HCT116 (cell line): ENCODE results near the gene RIMBP2. TPM values are rescaled to one million over a fixed set of nuclear protein-coding genes. Genes with fewer than 3 reads are reported as not detected.

Experiments
- ATAC-seq: fragments of 200-7000 bp; cut with Tn5 transposase; 2 replicates; pipeline ENCODE4 v1.9.1; 2020; ENCODE audit warnings: mild to moderate bottlenecking, moderate library complexity
- BruUV-seq: library from RNA; stranded (reverse); fragments of 400-500 nt; replicated peaks from 2 replicates; lab custom pipeline; 2021; lab: Mats Ljungman, UMichigan
- CTCF ChIA-PET: fragments of 300-600 bp; sonication (Branson Sonifier 250); formaldehyde crosslinking; loops from one replicate; lab custom pipeline; 2021; ENCODE audit warnings: antibody characterized with exemption; lab: Charles Lee
- POLR2A ChIA-PET: fragments of 300-600, 350-600 bp; sonication (Branson Sonifier 250); formaldehyde crosslinking; loops from one replicate; lab custom pipeline; 2021; ENCODE audit warnings: antibody characterized with exemption; lab: Charles Lee
- RAD21 ChIA-PET, 2 experiments: fragments of 300-600 bp; sonication (Branson Sonifier 250); formaldehyde crosslinking; loops; one replicate each; lab custom pipeline; 2023; ENCODE audit warnings: low total read pairs in 2 of 2; ENCODE audit not compliant: uncharacterized antibody in 2 of 2, unreplicated experiment in 2 of 2, low non-redundant PET in 1 of 2; lab: Charles Lee
- DNase-seq: peaks from one replicate; pipeline ENCODE4 v3.0.0-alpha.2; 2010; ENCODE audit warnings: low read depth, low spot score
- H2AFZ ChIP-seq: fragments of 200-600 bp; shearing (Covaris generic), sonication (generic); 2 replicates; pipeline ENCODE4 v1.6.1; 2017; ENCODE audit warnings: low read depth, mixed run types, mixed read lengths, antibody characterized with exemption, low read length; ENCODE audit not compliant: poor library complexity, severe bottlenecking
- H3K27ac ChIP-seq: 2 replicates; pipeline ENCODE4 v1.5.1; 2012; ENCODE audit warnings: low read depth, low read length
- H3K27me3 ChIP-seq: fragments of 200-600 bp; sonication (generic); 2 replicates; pipeline ENCODE4 v1.6.1; 2016; ENCODE audit warnings: mixed run types, low read length, mixed read lengths; ENCODE audit not compliant: insufficient read depth
- H3K36me3 ChIP-seq, 2 experiments: fragments of 200-500 bp in 1 of 2; fragments of 200-600 bp in 1 of 2; sonication (Bioruptor generic) in 1 of 2; sonication (generic) in 1 of 2; 2 replicates each; pipeline versions ENCODE4 v1.5.1 to v1.6.1; 2014 to 2016; ENCODE audit warnings: low read length in 2 of 2, inconsistent platforms in 1 of 2, mixed read lengths in 1 of 2, mixed run types in 1 of 2; ENCODE audit not compliant: insufficient read depth in 2 of 2, control insufficient read depth in 1 of 2
- H3K4me1 ChIP-seq, 2 experiments: fragments of 200-600 bp in 1 of 2; sonication (generic) in 1 of 2; 2 replicates each; pipeline versions ENCODE4 v1.5.1 to v1.6.1; 2012 to 2017; ENCODE audit warnings: low read length in 2 of 2, inconsistent platforms in 1 of 2, mild to moderate bottlenecking in 1 of 2, mixed read lengths in 1 of 2, mixed run types in 1 of 2, moderate library complexity in 1 of 2; ENCODE audit not compliant: insufficient read depth in 2 of 2, control insufficient read depth in 1 of 2
- H3K4me2 ChIP-seq: fragments of 200-600 bp; sonication (generic); 2 replicates; pipeline ENCODE4 v1.6.1; 2017; ENCODE audit warnings: mixed run types, low read length, mixed read lengths
- H3K4me3 ChIP-seq, 2 experiments: fragments of 200-600 bp in 1 of 2; sonication (generic) in 1 of 2; replicated peaks in 1 of 2; 2 replicates each; pipeline ENCODE4 v1.5.1; 2011 to 2016; ENCODE audit warnings: low read length in 2 of 2, control low read depth in 1 of 2, low read depth in 1 of 2, mild to moderate bottlenecking in 1 of 2, mixed read lengths in 1 of 2, mixed run types in 1 of 2
- H3K79me2 ChIP-seq: fragments of 200-600 bp; sonication (generic); 2 replicates; pipeline ENCODE4 v1.6.1; 2017; ENCODE audit warnings: mild to moderate bottlenecking, mixed run types, low read length, moderate library complexity, mixed read lengths; ENCODE audit not compliant: insufficient read depth
- H3K9ac ChIP-seq: fragments of 200-600 bp; sonication (generic); 2 replicates; pipeline ENCODE4 v1.6.1; 2016; ENCODE audit warnings: low read length, mixed read lengths
- H3K9me2 ChIP-seq: fragments of 200-600 bp; sonication (generic), shearing (Covaris generic); 2 replicates; pipeline ENCODE4 v1.6.1; 2017; ENCODE audit warnings: mixed run types, mild to moderate bottlenecking, moderate library complexity; ENCODE audit not compliant: insufficient read depth
- H3K9me3 ChIP-seq, 2 experiments: fragments of 200-500 bp in 1 of 2; fragments of 200-600 bp in 1 of 2; sonication (Bioruptor generic) in 1 of 2; sonication (generic) in 1 of 2; 2 replicates each; pipeline ENCODE4 v1.6.1; 2014 to 2017; ENCODE audit warnings: low read length in 2 of 2, mixed read lengths in 2 of 2, inconsistent platforms in 1 of 2, low read depth in 1 of 2, mild to moderate bottlenecking in 1 of 2, mixed run types in 1 of 2, moderate library complexity in 1 of 2; ENCODE audit not compliant: control insufficient read depth in 1 of 2, insufficient read depth in 1 of 2
- H4K20me1 ChIP-seq: fragments of 200-600 bp; sonication (generic), shearing (Covaris generic); 2 replicates; pipeline ENCODE4 v1.6.1; 2017; ENCODE audit warnings: mixed run types, mild to moderate bottlenecking, moderate library complexity; ENCODE audit not compliant: insufficient read depth
- EGR1 ChIP-seq: IDR thresholded peaks from 2 replicates; pipeline ENCODE4 v1.6.1; 2012; ENCODE audit warnings: low read depth
- EZH2 ChIP-seq: fragments of 200-600 bp; sonication (generic); IDR thresholded peaks from 2 replicates; pipeline ENCODE4 v1.6.1; 2017; ENCODE audit warnings: antibody characterized with exemption, mixed run types
- EZH2phosphoT487 ChIP-seq: fragments of 200-600 bp; IDR thresholded peaks from 2 replicates; pipeline ENCODE4 v1.6.1; 2018; ENCODE audit warnings: antibody characterized with exemption, borderline replicate concordance
- JUND ChIP-seq: IDR thresholded peaks from 2 replicates; pipeline ENCODE4 v1.6.1; 2012
- POLR2AphosphoS5 ChIP-seq: IDR thresholded peaks from 2 replicates; pipeline ENCODE4 v1.6.1; 2011; ENCODE audit warnings: mild to moderate bottlenecking, low read depth, low read length, moderate library complexity
- SIN3A ChIP-seq: IDR thresholded peaks from 2 replicates; pipeline ENCODE4 v1.6.1; 2012; ENCODE audit warnings: low read depth
- SP1 ChIP-seq: IDR thresholded peaks from 2 replicates; pipeline ENCODE4 v1.6.1; 2012; ENCODE audit warnings: low read depth
- SRF ChIP-seq: IDR thresholded peaks from 2 replicates; pipeline ENCODE4 v1.6.1; 2012; ENCODE audit warnings: low read depth
- TCF7L2 ChIP-seq: IDR thresholded peaks from 2 replicates; pipeline ENCODE4 v1.7.0; 2011; ENCODE audit warnings: borderline replicate concordance, inconsistent platforms; ENCODE audit not compliant: insufficient read depth, insufficient read length; ENCODE audit errors: extremely low read depth
- YY1 ChIP-seq: IDR thresholded peaks from 2 replicates; pipeline ENCODE4 v1.6.1; 2011; ENCODE audit warnings: low read length, low read depth, moderate library complexity, mild to moderate bottlenecking; ENCODE audit not compliant: insufficient replicate concordance; ENCODE audit errors: extremely low read depth
- ZFX ChIP-seq: fragments of 450-650 bp; IDR thresholded peaks from 2 replicates; pipeline ENCODE4 v1.6.1; 2017
- intact Hi-C: fragments of 100-400 bp; cut with micrococcal nuclease; formaldehyde crosslinking; loops from 2 replicates; pipeline ENCODE4 v1.10.0; 2022
- total RNA-seq: library from RNA; stranded (reverse); gene quantifications from one replicate; pipeline ENCODE4 v1.2.1, GENCODE V29; 2021; ENCODE audit not compliant: unreplicated experiment
- TF ChIP-seq, protein P1 (sequence below): IDR thresholded peaks from 2 replicates; pipeline ENCODE4 v1.6.1; 2012; ENCODE audit warnings: low read depth
- TF ChIP-seq, protein P2 (sequence below): IDR thresholded peaks from 2 replicates; pipeline ENCODE4 v1.6.1; 2012
- TF ChIP-seq, protein P3 (sequence below), 3 experiments: fragments of 200-600 bp in 1 of 3; sonication (generic) in 1 of 3; IDR thresholded peaks in 2 of 3; conservative IDR thresholded peaks in 1 of 3; 2 replicates each; pipeline ENCODE4 v1.5.1; 2012 to 2017; ENCODE audit warnings: low read depth in 2 of 3, low read length in 2 of 3, antibody characterized with exemption in 1 of 3, borderline replicate concordance in 1 of 3, control low read depth in 1 of 3, mild to moderate bottlenecking in 1 of 3, mixed read lengths in 1 of 3, mixed run types in 1 of 3, moderate library complexity in 1 of 3; ENCODE audit not compliant: insufficient read depth in 1 of 3

The RIMBP2 gene
- total RNA-seq, 1 experiment from 2014 or later, result not detected

DNA sequence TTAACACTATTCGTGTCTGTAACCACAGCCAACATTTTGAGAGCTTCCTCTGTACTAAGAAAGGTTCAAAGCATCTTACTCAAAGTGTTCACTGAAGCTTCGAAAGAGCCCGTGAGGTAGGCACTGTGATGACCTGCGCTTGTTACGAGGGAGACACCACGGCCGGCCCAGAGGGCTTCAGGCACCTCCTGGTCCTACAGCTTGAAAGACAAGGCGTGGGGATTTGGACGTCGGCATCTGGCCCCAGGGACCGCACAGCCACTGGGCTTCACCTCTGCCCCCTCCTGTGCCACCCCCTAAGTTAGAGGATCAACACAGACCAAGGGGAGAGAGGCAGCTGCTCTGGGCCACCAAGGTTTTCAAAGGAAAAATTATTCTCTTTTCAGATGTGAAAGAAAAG lies 75.6 kb downstream of the RIMBP2 start:
- Histone ChIP-seq H3K9ac (no peak overlapping the region), H3K4me2 (no peak overlapping the region), H3K4me3 (no peak overlapping the region), H3K79me2 (no peaks in the 10 kb centered on the region), H3K36me3 (no peaks in the 10 kb centered on the region), H3K9me2 (no peaks in the 10 kb centered on the region), H4K20me1 (no peaks in the 10 kb centered on the region), H3K27me3 (peaks cover 24% of the 10 kb centered on the region; the same call in 1 of the 2 replicates), H3K27ac (no peak overlapping the region), H3K9me3 (no peaks in the 10 kb centered on the region), H3K4me1 (no peaks in the 10 kb centered on the region), H2AFZ (no peak overlapping the region)
- ChIA-PET RAD21 (no interaction called here), CTCF (no interaction called here), POLR2A (no interaction called here)
- no TSS peak for BruUV-seq
- DNase-seq, result no peak
- intact Hi-C loops, result no loop called here
- no peak for ATAC-seq
- no peak for TF ChIP-seq TCF7L2
- TF ChIP-seq YY1, result no peak
- TF ChIP-seq SP1, result no peak
- TF ChIP-seq, protein P1, sequence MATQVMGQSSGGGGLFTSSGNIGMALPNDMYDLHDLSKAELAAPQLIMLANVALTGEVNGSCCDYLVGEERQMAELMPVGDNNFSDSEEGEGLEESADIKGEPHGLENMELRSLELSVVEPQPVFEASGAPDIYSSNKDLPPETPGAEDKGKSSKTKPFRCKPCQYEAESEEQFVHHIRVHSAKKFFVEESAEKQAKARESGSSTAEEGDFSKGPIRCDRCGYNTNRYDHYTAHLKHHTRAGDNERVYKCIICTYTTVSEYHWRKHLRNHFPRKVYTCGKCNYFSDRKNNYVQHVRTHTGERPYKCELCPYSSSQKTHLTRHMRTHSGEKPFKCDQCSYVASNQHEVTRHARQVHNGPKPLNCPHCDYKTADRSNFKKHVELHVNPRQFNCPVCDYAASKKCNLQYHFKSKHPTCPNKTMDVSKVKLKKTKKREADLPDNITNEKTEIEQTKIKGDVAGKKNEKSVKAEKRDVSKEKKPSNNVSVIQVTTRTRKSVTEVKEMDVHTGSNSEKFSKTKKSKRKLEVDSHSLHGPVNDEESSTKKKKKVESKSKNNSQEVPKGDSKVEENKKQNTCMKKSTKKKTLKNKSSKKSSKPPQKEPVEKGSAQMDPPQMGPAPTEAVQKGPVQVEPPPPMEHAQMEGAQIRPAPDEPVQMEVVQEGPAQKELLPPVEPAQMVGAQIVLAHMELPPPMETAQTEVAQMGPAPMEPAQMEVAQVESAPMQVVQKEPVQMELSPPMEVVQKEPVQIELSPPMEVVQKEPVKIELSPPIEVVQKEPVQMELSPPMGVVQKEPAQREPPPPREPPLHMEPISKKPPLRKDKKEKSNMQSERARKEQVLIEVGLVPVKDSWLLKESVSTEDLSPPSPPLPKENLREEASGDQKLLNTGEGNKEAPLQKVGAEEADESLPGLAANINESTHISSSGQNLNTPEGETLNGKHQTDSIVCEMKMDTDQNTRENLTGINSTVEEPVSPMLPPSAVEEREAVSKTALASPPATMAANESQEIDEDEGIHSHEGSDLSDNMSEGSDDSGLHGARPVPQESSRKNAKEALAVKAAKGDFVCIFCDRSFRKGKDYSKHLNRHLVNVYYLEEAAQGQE, result no peak
- TF ChIP-seq, protein P2, sequence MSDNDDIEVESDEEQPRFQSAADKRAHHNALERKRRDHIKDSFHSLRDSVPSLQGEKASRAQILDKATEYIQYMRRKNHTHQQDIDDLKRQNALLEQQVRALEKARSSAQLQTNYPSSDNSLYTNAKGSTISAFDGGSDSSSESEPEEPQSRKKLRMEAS, result no peak
- TF ChIP-seq SRF, result no peak
- TF ChIP-seq EZH2, result no peak
- no peak for TF ChIP-seq ZFX
- no peak for TF ChIP-seq POLR2AphosphoS5
- TF ChIP-seq EGR1, result no peak
- TF ChIP-seq, protein P3, sequence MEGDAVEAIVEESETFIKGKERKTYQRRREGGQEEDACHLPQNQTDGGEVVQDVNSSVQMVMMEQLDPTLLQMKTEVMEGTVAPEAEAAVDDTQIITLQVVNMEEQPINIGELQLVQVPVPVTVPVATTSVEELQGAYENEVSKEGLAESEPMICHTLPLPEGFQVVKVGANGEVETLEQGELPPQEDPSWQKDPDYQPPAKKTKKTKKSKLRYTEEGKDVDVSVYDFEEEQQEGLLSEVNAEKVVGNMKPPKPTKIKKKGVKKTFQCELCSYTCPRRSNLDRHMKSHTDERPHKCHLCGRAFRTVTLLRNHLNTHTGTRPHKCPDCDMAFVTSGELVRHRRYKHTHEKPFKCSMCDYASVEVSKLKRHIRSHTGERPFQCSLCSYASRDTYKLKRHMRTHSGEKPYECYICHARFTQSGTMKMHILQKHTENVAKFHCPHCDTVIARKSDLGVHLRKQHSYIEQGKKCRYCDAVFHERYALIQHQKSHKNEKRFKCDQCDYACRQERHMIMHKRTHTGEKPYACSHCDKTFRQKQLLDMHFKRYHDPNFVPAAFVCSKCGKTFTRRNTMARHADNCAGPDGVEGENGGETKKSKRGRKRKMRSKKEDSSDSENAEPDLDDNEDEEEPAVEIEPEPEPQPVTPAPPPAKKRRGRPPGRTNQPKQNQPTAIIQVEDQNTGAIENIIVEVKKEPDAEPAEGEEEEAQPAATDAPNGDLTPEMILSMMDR (IDR thresholded peaks at IDR 0.05 in 2 of 3, conservative IDR thresholded peaks at IDR 0.05 in 1 of 3; ENCODE audit: borderline replicate concordance in 1 of 3, insufficient read depth in 1 of 3, low read depth in 2 of 3, low read length in 2 of 3), result no peak
- TF ChIP-seq EZH2phosphoT487, result no peak
- no peak for TF ChIP-seq JUND
- no peak for TF ChIP-seq SIN3A
